ENCODE results near the gene KXD1.

Gene KXD1

DNA sequence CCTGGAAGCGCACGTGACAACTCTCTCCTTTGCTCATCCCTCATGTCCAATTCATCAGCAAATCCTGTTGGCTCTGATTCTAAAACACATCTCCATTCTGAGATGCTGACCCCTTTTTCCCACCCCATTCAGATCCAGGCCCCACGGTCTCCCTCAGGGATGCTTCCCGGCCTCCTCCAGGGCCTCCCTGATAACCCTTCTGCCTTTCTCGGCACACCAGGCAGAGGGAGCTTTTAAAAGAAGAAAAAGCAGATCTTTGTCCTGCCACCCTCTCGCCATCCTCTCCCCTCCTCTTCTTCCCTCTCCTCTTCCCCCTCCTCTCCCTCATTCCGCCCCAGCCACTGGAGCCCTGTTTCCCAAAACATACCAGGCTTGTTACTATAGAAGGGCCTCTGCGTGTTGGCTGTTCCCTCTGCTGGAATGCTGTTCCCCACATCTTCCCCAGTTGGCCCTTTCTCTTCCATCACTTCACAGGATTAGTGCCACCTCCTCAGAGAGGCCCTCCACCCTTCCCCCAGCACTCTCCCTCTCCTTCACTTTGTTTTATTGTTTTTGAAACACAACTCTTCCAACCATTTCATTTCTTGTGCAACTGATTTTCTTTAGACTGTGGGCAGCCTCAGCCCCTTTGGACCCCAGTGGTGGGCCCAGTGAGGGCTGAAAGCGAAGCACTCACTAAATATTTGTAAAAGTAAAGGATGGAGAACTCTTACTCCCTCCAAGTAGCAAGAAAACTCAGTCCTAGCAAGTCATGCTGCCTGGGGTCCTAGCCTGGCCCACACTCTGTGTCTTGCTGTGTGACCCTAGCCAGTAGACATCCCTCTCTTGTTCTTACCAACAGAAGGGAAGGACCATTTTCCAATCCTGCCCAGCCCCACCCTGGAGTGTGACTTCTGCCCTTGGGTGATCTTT is 51.4 kb downstream of the KXD1 start:
- no peak for TF ChIP-seq CTCF (IDR thresholded peaks at IDR 0.05; ENCODE audit: borderline replicate concordance, insufficient read depth, low read depth, low read length)
- H3K4me3 ChIP-seq (ENCODE audit: low read depth, low read length), result no peak overlapping the region

DNA sequence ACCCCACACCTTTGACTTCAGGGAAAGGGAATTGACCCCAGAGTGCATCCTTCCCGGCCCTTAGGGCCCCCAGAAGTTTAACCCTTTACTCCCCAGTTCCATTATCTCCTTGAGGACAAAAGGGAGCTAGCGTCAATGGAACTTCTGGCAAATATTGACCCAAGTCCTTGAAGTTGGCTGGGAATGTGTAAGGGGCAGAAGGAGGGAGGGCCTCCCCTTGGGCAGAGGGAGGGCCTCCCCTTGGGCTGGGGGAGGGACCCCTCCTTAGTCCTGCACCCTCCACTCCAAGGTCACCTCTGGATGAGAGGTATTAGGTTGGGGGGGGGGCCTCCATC is 52.0 kb downstream of the KXD1 start:
- TF ChIP-seq CTCF (IDR thresholded peaks at IDR 0.05; ENCODE audit: borderline replicate concordance, insufficient read depth, low read depth, low read length), result no peak
- H3K4me3 ChIP-seq (ENCODE audit: low read depth, low read length), result no peak overlapping the region

GRCh38 chr19:18610245-18610555 is 52.5 kb downstream of the KXD1 start:
- no peak overlapping the region for H3K4me3 ChIP-seq (ENCODE audit: low read depth, low read length)

GRCh38 chr19:18610556-18611326 is 53.1 kb downstream of the KXD1 start:
- TF ChIP-seq CTCF (IDR thresholded peaks at IDR 0.05; ENCODE audit: borderline replicate concordance, insufficient read depth, low read depth, low read length), result no peak
- H3K4me3 ChIP-seq (ENCODE audit: low read depth, low read length), result no peak overlapping the region

More at GRCh38 chr19:18610245-18610555, 52.5 kb downstream of the KXD1 start:
- TF ChIP-seq CTCF (IDR thresholded peaks at IDR 0.05; ENCODE audit: borderline replicate concordance, insufficient read depth, low read depth, low read length), result no peak

DNA sequence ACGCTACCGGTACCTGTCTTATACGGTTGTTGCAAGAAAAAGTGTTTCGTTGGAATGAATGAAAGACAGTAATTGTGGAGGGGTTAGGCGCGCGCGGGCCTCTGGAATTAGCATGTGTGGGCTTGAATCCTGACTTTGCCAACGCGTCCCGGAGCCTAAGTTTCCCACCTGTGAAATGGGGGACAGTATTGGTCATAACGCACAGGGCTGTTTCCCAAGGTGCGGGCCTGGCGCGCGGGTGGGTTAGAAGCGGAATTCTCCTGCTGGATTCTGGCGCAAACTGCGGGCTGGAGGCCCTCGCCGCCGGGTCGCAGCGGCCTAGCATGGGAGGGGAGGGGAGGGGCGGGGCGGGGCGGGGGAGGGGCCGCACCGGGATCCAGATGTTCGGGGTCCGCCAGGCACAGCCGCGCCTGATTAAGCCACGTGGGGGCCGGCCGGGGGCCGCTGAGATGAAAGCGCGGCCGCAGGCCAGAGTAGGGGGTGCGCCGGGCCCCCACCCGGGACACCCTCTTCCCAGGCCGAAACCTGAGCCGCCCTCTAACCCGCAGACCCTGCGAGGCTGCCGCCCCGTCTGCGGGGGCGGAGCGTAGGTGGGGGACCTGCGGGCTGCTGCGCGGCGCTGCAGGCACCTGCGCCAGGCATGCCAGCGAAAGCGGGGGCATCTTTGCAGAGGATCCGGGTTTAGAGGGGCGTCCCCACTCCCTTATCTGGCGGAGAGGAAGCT is 53.8 kb downstream of the KXD1 start:
- no peak for TF ChIP-seq CTCF (IDR thresholded peaks at IDR 0.05; ENCODE audit: borderline replicate concordance, insufficient read depth, low read depth, low read length)
- no peak overlapping the region for H3K4me3 ChIP-seq (ENCODE audit: low read depth, low read length)

- no peak for TF ChIP-seq CTCF (IDR thresholded peaks at IDR 0.05; ENCODE audit: borderline replicate concordance, insufficient read depth, low read depth, low read length)
- H3K4me3 ChIP-seq (ENCODE audit: low read depth, low read length), result no peak overlapping the region
Observed at GRCh38 chr19:18612051-18612771, 54.5 kb downstream of the KXD1 start.
